ENCODE data around the gene IL18BP.

IL18BP gene

DNA sequence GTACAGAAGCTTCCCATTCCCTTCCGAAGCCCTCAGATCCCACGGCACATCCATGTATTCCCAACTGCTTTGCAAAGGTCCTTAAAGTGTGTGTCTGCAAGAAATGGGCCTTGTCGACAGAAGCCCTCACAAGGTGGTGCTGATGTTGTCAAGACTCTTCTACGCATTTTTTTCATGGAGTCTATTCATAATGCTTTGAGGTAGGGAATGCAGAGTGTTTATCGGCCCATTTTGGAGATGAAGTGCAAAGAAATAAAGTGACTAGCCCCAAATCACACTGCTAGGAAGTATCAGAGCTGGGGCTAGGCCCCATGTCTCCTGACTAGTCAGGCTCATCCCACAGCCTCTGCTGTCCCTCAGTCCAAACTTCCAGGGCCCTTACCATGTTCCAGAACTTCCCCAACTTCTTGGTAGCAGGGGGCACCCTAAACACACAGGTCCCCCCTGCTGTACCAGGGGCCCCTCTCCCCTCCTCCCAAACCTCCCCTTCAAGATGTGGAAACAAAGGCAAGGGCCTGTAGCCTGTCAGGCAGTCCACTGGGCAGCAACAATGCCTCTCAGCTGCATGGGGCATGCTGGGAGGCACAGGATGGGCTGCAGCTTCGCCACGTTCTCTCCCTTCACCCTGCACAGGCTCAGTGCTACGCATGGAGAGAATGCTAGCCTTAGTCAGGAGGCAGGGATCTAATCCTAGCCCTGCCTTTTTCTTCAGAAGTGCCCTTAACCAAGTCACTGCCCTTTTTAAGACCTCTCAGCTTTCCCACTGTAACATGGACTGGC lies 7.8 kb downstream of the IL18BP start:
- H3K4ac ChIP-seq (ENCODE audit: low read depth, low read length) = no peak overlapping the region
- no peak for DNase-seq
- H3K23ac ChIP-seq (ENCODE audit: low read length) = no peak overlapping the region
- no CpG with 5 or more reads among the region's 8 CpGs for WGBS (ENCODE audit: extremely low coverage, insufficient coverage, low lambda C conversion rate)
- no peak overlapping the region for H3K56ac ChIP-seq (ENCODE audit: low read length)
- no peaks in the 10 kb centered on the region for H3K4me1 ChIP-seq (ENCODE audit: control insufficient read depth, low read depth, low read length)
- no peaks in the 10 kb centered on the region for H3K79me1 ChIP-seq (ENCODE audit: low read length)
- H3K36me3 ChIP-seq (ENCODE audit: control insufficient read depth, insufficient read depth, low read length) = peaks cover 31% of the 10 kb centered on the region
- H2BK15ac ChIP-seq (replicated peaks; ENCODE audit: low read depth) = no peak overlapping the region
- H3K18ac ChIP-seq (ENCODE audit: low read length) = no peak overlapping the region
- H3K9ac ChIP-seq (ENCODE audit: low read length) = no peak overlapping the region
- no peak overlapping the region for H2BK120ac ChIP-seq (ENCODE audit: low read depth, low read length)
- H2BK5ac ChIP-seq (ENCODE audit: low read length) = no peak overlapping the region
- no peak overlapping the region for H3K4me3 ChIP-seq (ENCODE audit: low read length)
- no peak overlapping the region for H4K5ac ChIP-seq (ENCODE audit: low read length)
- no peak overlapping the region for H2AK5ac ChIP-seq (ENCODE audit: low read length)
- no peaks in the 10 kb centered on the region for H3K79me2 ChIP-seq (ENCODE audit: control insufficient read depth, insufficient read depth, low read length)
- no peak overlapping the region for H4K8ac ChIP-seq (ENCODE audit: low read depth, low read length)
- no peak overlapping the region for H3K27ac ChIP-seq (ENCODE audit: low read depth, low read length)
- no peak overlapping the region for H3K4me2 ChIP-seq (ENCODE audit: low read length)
- no peaks in the 10 kb centered on the region for H3K27me3 ChIP-seq (ENCODE audit: insufficient read depth, low read length, poor library complexity)

DNA sequence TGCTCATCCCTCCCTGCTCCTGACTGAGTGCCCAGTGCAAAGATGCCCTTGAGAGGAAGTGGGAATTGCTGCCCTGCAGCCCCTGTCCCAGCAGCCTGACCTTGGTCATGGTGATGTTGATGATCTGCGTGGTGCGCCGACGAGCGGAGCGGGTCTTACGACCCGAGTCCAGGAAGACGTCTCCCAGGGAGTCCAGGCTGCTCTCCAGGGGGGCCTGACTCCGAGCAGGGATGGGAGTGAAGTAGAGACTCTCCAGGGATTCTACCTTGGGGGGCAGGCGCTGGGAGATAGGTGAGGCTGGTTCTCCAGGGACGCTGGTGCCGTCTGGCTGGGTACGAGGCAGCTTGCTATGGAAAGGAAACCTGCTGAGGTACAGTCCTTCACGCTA lies 8.4 kb downstream of the IL18BP start:
- Histone ChIP-seq H3K23ac (ENCODE audit: low read length) (no peak overlapping the region), H3K36me3 (ENCODE audit: control insufficient read depth, insufficient read depth, low read length) (peaks cover 31% of the 10 kb centered on the region), H3K4me1 (ENCODE audit: control insufficient read depth, low read depth, low read length) (no peaks in the 10 kb centered on the region), H2BK120ac (ENCODE audit: low read depth, low read length) (no peak overlapping the region), H3K18ac (ENCODE audit: low read length) (no peak overlapping the region), H3K27me3 (ENCODE audit: insufficient read depth, low read length, poor library complexity) (no peaks in the 10 kb centered on the region), H4K5ac (ENCODE audit: low read length) (no peak overlapping the region), H2BK5ac (ENCODE audit: low read length) (no peak overlapping the region), H3K79me2 (ENCODE audit: control insufficient read depth, insufficient read depth, low read length) (no peaks in the 10 kb centered on the region), H3K56ac (ENCODE audit: low read length) (no peak overlapping the region), H4K8ac (ENCODE audit: low read depth, low read length) (no peak overlapping the region), H3K4me3 (ENCODE audit: low read length) (no peak overlapping the region), H2BK15ac (replicated peaks; ENCODE audit: low read depth) (no peak overlapping the region), H3K9ac (ENCODE audit: low read length) (no peak overlapping the region), H2AK5ac (ENCODE audit: low read length) (no peak overlapping the region), H3K27ac (ENCODE audit: low read depth, low read length) (no peak overlapping the region), H3K4ac (ENCODE audit: low read depth, low read length) (no peak overlapping the region), H3K4me2 (ENCODE audit: low read length) (no peak overlapping the region), H3K79me1 (ENCODE audit: low read length) (no peaks in the 10 kb centered on the region)
- WGBS (ENCODE audit: extremely low coverage, insufficient coverage, low lambda C conversion rate) = no CpG with 5 or more reads among the region's 15 CpGs
- DNase-seq = no peak

DNA sequence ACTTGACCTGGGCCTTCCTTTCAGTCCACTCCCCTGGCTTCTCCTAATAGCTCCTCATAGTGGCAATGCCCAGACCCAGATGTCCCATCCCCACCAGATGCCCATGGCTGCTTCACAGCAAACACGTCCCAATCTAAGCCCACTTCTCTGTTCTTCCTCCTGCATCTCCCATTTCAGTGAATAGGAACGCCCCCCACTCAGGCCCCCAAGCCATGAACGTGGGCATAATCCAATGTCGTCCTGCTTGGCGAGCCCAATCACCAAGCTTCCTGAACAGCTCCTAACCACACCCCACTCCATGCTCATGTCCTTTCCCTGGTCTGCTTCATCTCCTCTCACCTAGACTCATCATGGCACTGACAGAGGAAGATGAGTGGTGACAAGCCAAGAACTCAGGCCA lies 8.9 kb downstream of the IL18BP start:
- Histone ChIP-seq H3K56ac (ENCODE audit: low read length) (no peak overlapping the region), H3K4me3 (ENCODE audit: low read length) (no peak overlapping the region), H3K4ac (ENCODE audit: low read depth, low read length) (no peak overlapping the region), H2AK5ac (ENCODE audit: low read length) (no peak overlapping the region), H2BK15ac (replicated peaks; ENCODE audit: low read depth) (no peak overlapping the region), H4K5ac (ENCODE audit: low read length) (no peak overlapping the region), H3K27ac (ENCODE audit: low read depth, low read length) (no peak overlapping the region), H3K18ac (ENCODE audit: low read length) (no peak overlapping the region), H3K23ac (ENCODE audit: low read length) (no peak overlapping the region), H2BK5ac (ENCODE audit: low read length) (no peak overlapping the region), H3K9ac (ENCODE audit: low read length) (no peak overlapping the region), H3K27me3 (ENCODE audit: insufficient read depth, low read length, poor library complexity) (no peaks in the 10 kb centered on the region), H3K4me1 (ENCODE audit: control insufficient read depth, low read depth, low read length) (no peaks in the 10 kb centered on the region), H3K36me3 (ENCODE audit: control insufficient read depth, insufficient read depth, low read length) (peaks cover 31% of the 10 kb centered on the region), H3K79me1 (ENCODE audit: low read length) (no peaks in the 10 kb centered on the region), H3K79me2 (ENCODE audit: control insufficient read depth, insufficient read depth, low read length) (no peaks in the 10 kb centered on the region), H4K8ac (ENCODE audit: low read depth, low read length) (no peak overlapping the region), H2BK120ac (ENCODE audit: low read depth, low read length) (no peak overlapping the region), H3K4me2 (ENCODE audit: low read length) (no peak overlapping the region)
- no CpG with 5 or more reads among the region's 5 CpGs for WGBS (ENCODE audit: extremely low coverage, insufficient coverage, low lambda C conversion rate)
- DNase-seq = no peak

DNA sequence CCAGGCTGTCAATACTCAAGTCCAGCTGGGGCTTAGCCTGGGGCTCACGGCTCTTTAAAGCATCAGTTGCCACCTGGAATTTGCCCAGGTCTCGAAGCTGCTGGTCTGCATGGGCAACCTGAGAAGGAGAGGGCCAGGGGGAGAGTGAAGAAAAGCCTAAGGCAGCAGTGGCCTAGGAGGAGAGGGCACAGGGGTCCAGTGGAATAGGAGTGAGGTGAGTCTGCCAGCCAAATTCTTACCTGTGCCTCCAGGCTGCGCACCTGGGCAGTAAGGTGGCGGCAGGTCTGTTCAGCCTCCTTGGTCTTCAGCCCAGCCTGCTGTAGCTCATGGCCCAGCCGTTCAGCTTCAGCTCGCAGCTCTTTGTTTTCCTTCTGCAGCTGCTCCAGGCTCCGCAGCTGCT lies 10.0 kb downstream of the IL18BP start:
- Histone ChIP-seq H3K18ac (ENCODE audit: low read length) (no peak overlapping the region), H4K8ac (ENCODE audit: low read depth, low read length) (no peak overlapping the region), H3K4me3 (ENCODE audit: low read length) (no peak overlapping the region), H3K56ac (ENCODE audit: low read length) (no peak overlapping the region), H2AK5ac (ENCODE audit: low read length) (no peak overlapping the region), H3K79me1 (ENCODE audit: low read length) (no peaks in the 10 kb centered on the region), H3K27me3 (ENCODE audit: insufficient read depth, low read length, poor library complexity) (no peaks in the 10 kb centered on the region), H3K27ac (ENCODE audit: low read depth, low read length) (no peak overlapping the region), H2BK120ac (ENCODE audit: low read depth, low read length) (no peak overlapping the region), H3K23ac (ENCODE audit: low read length) (no peak overlapping the region), H2BK5ac (ENCODE audit: low read length) (no peak overlapping the region), H3K36me3 (ENCODE audit: control insufficient read depth, insufficient read depth, low read length) (peaks cover 31% of the 10 kb centered on the region), H3K9ac (ENCODE audit: low read length) (no peak overlapping the region), H3K4me2 (ENCODE audit: low read length) (no peak overlapping the region), H4K5ac (ENCODE audit: low read length) (no peak overlapping the region), H3K79me2 (ENCODE audit: control insufficient read depth, insufficient read depth, low read length) (no peaks in the 10 kb centered on the region), H3K4ac (ENCODE audit: low read depth, low read length) (no peak overlapping the region), H3K4me1 (ENCODE audit: control insufficient read depth, low read depth, low read length) (no peaks in the 10 kb centered on the region), H2BK15ac (replicated peaks; ENCODE audit: low read depth) (no peak overlapping the region)
- no CpG with 5 or more reads among the region's 7 CpGs for WGBS (ENCODE audit: extremely low coverage, insufficient coverage, low lambda C conversion rate)
- DNase-seq = no peak

DNA sequence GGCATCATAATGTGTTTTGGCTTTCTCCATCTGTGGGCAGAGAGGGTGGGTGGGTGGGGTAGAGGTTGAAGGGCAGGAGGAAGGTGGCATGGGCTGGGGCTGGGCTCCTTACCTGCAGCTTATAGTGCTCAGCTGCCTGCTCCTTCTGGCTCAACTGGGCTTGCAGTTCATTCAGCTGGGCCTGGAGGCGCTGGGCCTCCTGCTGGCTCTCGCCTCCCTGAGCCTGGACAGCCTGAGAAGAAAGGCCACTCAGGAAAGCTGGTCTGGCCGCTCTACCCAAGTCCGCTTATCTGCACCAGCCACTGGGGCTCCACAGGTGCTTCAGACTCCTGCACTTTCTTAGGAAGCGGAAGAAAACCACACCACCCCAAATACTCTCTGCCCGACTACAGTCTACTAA lies 10.4 kb downstream of the IL18BP start:
- H4K5ac ChIP-seq (ENCODE audit: low read length) = no peak overlapping the region
- H3K4me3 ChIP-seq (ENCODE audit: low read length) = no peak overlapping the region
- H3K9ac ChIP-seq (ENCODE audit: low read length) = no peak overlapping the region
- no peaks in the 10 kb centered on the region for H3K4me1 ChIP-seq (ENCODE audit: control insufficient read depth, low read depth, low read length)
- no peak for DNase-seq
- no peak overlapping the region for H2BK15ac ChIP-seq (replicated peaks; ENCODE audit: low read depth)
- no peak overlapping the region for H3K56ac ChIP-seq (ENCODE audit: low read length)
- H2BK5ac ChIP-seq (ENCODE audit: low read length) = no peak overlapping the region
- no peak overlapping the region for H2AK5ac ChIP-seq (ENCODE audit: low read length)
- no peaks in the 10 kb centered on the region for H3K27me3 ChIP-seq (ENCODE audit: insufficient read depth, low read length, poor library complexity)
- no peak overlapping the region for H3K4ac ChIP-seq (ENCODE audit: low read depth, low read length)
- no CpG with 5 or more reads among the region's 6 CpGs for WGBS (ENCODE audit: extremely low coverage, insufficient coverage, low lambda C conversion rate)
- no peaks in the 10 kb centered on the region for H3K79me2 ChIP-seq (ENCODE audit: control insufficient read depth, insufficient read depth, low read length)
- no peak overlapping the region for H3K23ac ChIP-seq (ENCODE audit: low read length)
- peaks cover 30% of the 10 kb centered on the region for H3K36me3 ChIP-seq (ENCODE audit: control insufficient read depth, insufficient read depth, low read length)
- no peak overlapping the region for H4K8ac ChIP-seq (ENCODE audit: low read depth, low read length)
- H3K79me1 ChIP-seq (ENCODE audit: low read length) = no peaks in the 10 kb centered on the region
- no peak overlapping the region for H3K4me2 ChIP-seq (ENCODE audit: low read length)
- H3K18ac ChIP-seq (ENCODE audit: low read length) = no peak overlapping the region
- no peak overlapping the region for H2BK120ac ChIP-seq (ENCODE audit: low read depth, low read length)
- H3K27ac ChIP-seq (ENCODE audit: low read depth, low read length) = no peak overlapping the region
